Measurements from ENCODE around the gene RAB6B. TPM values are rescaled to one million over a fixed set of nuclear protein-coding genes. Genes with fewer than 3 reads are reported as not detected.

The RAB6B gene
- total and polyA plus RNA-seq, 10 donors = 1.3 to 20.4 (median 8.5) TPM

- TF ChIP-seq POLR2A (IDR thresholded peaks at IDR 0.05) (no peak), POLR2AphosphoS5 (IDR thresholded peaks at IDR 0.05) (no peak)
- TF ChIP-seq, protein P1, sequence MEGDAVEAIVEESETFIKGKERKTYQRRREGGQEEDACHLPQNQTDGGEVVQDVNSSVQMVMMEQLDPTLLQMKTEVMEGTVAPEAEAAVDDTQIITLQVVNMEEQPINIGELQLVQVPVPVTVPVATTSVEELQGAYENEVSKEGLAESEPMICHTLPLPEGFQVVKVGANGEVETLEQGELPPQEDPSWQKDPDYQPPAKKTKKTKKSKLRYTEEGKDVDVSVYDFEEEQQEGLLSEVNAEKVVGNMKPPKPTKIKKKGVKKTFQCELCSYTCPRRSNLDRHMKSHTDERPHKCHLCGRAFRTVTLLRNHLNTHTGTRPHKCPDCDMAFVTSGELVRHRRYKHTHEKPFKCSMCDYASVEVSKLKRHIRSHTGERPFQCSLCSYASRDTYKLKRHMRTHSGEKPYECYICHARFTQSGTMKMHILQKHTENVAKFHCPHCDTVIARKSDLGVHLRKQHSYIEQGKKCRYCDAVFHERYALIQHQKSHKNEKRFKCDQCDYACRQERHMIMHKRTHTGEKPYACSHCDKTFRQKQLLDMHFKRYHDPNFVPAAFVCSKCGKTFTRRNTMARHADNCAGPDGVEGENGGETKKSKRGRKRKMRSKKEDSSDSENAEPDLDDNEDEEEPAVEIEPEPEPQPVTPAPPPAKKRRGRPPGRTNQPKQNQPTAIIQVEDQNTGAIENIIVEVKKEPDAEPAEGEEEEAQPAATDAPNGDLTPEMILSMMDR (IDR thresholded peaks at IDR 0.05 in 8 of 11, conservative IDR thresholded peaks at IDR 0.05 in 3 of 11) = no peak
- WGBS, 5 donors = 87 to 97% (median 95%) methylated on average over 7 to 8 of the region's 8 CpGs
- Histone ChIP-seq H3K4me1 (no peaks in the 10 kb centered on the region), H3K36me3 (peaks cover 0 to 22% (median 2%) of the 10 kb centered on the region in 6 donors), H3K9me3 (peaks cover 0 to 5% (median 0%) of the 10 kb centered on the region in 8 donors), H3K27ac (no peak overlapping the region), H3K4me3 (no peak overlapping the region), H3K27me3 (replicated peaks in 1 of 7) (no peaks in the 10 kb centered on the region)
- intact Hi-C loops (cut with DNase I; ENCODE audit: low total_unique reads) = no loop called here
- DNase-seq = no peak
Observed at GRCh38 chr3:133841196-133841595, 54.5 kb downstream of the RAB6B start.

DNA sequence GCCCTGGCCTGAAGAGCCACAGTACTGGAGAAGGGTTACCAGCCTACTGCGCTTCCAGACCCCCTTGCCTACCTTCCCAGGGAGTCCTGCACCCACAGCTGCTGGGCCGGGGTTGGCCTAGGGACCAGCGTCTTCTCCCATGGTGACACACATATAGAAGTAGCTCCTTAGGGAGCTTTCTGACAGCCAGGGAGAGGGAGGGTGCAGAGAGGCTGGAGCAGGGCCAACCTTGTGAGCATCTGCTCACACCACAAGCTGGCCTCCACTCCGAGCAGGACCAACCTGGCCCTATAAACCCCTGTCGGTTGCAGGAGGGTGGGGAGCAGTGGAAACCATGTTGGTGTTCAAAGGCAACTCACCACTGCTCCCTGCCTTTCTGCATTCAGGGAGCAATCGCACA is 54.9 kb downstream of the RAB6B start:
- Histone ChIP-seq H3K27me3 (replicated peaks in 1 of 7) (no peaks in the 10 kb centered on the region), H3K4me3 (no peak overlapping the region), H3K4me1 (no peaks in the 10 kb centered on the region), H3K9me3 (peaks cover 0 to 5% (median 0%) of the 10 kb centered on the region in 8 donors), H3K36me3 (peaks cover 0 to 22% (median 2%) of the 10 kb centered on the region in 6 donors), H3K27ac (no peak overlapping the region)
- no peak for TF ChIP-seq POLR2AphosphoS5 (IDR thresholded peaks at IDR 0.05)
- no peak for TF ChIP-seq POLR2A (IDR thresholded peaks at IDR 0.05)
- TF ChIP-seq, protein P1 (IDR thresholded peaks at IDR 0.05 in 8 of 11, conservative IDR thresholded peaks at IDR 0.05 in 3 of 11) = no peak
- no peak for DNase-seq
- intact Hi-C loops (cut with DNase I; ENCODE audit: low total_unique reads) = no loop called here
- 89 to 95% (median 91%) methylated on average over 3 to 6 of the region's 6 CpGs for WGBS, 5 donors

GRCh38 chr3:133840055-133840737 is 55.5 kb downstream of the RAB6B start:
- intact Hi-C loops (cut with DNase I; ENCODE audit: low total_unique reads) = no loop called here

More at GRCh38 chr3:133840055-133840737, 55.5 kb downstream of the RAB6B start:
- Histone ChIP-seq H3K27me3 (replicated peaks in 1 of 7) (no peaks in the 10 kb centered on the region), H3K4me3 (no peak overlapping the region), H3K27ac (no peak overlapping the region), H3K4me1 (no peaks in the 10 kb centered on the region), H3K9me3 (peaks cover 0 to under 1% (median 0%) of the 10 kb centered on the region in 8 donors), H3K36me3 (peaks cover 0 to 22% (median 2%) of the 10 kb centered on the region in 6 donors)
- WGBS, 5 donors = 88 to 93% (median 91%) methylated on average over 5 to 9 of the region's 9 CpGs
- TF ChIP-seq POLR2AphosphoS5 (IDR thresholded peaks at IDR 0.05) (no peak), POLR2A (IDR thresholded peaks at IDR 0.05) (no peak)
- TF ChIP-seq, protein P1 (IDR thresholded peaks at IDR 0.05 in 8 of 11, conservative IDR thresholded peaks at IDR 0.05 in 3 of 11) = no peak
- no peak for DNase-seq
